NCI-H2171 treated with DMSO at 0.1 percent for 48 hours (cell line): ENCODE measurements around the gene CEP63.

ENCODE experiments used
- DNase-seq: peaks from one replicate; lab custom pipeline; 2025; lab: John Stamatoyannopoulos, UW

Gene CEP63

DNA sequence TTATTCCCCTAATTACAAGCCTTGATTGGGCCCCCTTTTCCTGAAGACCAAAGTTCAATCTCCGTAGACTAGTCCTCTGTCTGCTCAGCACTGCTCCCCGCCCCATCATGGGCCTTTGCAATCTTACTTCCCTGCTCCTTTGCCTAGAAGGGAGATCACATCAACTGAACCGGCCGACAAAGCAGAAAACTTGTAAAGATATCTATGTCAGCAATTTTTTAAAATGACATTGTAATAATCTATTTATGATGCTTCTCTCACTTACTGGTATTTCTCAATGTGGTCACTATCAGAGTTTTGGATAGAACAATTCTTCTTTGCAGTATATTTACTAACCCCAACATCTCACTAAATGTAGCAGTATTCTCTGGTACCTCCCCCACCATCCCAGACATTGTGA, 17.3 kb upstream of the CEP63 start:
- no peak for DNase-seq

DNA sequence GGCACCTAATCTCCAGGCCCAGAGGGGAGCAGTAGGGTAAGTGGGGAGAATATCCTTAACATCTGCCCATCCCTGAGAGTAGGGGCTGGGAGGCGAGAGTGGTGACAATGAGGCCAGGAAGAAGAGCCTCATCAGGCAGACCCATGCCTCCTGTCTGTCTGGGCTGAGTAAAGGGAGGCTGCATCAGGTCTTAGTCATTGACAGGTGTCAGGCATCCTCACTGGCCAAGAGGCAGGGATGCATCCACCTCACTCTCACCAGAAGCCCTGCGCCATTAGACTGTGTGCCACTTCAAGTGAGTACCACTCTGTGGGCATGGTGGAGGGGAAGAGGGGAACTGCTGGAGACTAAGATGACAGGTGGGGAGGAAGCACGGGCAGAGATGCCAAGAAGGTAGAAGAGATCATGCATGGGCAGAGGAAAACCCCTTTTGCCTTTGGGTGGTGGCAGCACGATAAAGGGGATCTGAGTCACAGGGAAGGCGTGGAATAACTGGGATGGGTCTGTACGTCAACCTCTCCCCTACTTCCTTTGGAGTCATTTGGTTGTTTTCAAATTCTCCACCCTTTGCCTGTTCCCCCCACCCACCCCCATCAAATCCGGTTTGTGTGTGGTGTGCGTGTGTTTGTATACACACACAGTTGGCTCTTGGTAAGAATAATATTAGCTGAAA, 14.2 kb upstream of the CEP63 start:
- no peak for DNase-seq

DNA sequence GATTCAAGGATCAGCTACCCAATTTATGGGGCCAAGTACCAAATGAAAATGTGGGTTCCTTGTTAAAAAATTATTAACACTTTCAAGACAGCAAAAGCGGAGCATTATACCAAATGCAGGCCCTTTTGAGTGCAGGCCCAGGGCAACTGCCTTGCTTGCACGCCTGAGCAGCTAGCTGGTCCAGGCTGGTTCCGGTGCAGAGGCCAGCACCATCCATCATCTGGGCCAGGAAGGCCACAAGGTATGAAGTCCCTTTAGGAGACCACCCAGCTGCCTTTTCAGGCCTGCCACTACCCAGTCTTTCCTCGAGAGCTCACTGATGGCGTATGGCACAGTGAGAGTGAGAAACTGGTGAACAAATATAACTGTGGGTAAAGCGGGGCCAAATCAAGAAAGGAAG, 13.0 kb upstream of the CEP63 start:
- DNase-seq = no peak

DNA sequence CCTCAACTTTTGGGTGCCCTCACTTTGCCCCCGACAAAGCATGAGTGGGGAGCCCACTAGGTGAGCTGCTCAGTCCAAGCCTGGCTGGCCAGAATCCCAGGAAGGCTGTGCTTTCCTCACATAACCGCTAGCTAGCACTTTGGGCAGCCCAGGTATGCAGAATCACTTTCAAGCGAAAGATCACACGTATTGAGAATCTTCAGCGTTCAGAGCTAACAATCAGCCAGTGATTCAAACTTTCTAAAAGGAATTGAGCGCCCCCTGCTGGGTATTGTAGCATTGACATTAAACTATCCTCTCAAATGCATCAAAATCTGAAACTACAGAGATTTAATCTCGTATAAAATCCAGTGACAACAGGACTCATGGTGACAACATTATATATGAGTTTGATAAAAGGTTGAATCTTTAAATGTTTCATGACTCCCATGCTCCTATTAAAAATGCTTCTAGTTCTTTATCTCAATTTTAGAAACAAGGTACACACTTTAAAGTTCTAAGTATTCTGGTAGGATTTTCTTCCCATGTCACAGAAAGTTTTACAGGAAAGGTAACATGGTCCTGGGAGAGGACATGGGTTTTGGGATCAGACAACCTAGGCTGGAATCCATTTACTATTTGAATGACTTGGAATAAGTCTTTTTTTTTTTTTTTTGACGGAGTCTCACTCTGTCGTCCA, 11.8 kb upstream of the CEP63 start:
- peak; percentile 74 for DNase-seq

DNA sequence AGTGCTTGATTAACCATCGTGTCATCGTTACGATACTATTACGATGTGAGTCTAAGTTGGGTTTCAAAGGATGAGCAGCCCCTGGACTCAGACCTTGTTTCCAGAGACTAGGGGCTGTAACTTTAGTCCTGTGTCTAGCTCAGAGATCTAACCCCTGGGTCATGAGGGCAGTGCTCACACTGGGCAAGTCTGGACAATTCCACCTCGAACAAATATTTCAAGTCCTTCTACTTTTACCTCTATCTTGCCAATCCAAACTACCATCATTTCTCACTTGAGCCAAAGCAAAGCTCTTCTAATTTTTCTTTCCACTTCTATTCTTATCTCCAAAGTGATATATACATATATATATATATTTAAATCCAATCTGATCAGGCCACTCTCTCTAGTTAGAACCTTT, 10.9 kb upstream of the CEP63 start:
- DNase-seq = no peak

DNA sequence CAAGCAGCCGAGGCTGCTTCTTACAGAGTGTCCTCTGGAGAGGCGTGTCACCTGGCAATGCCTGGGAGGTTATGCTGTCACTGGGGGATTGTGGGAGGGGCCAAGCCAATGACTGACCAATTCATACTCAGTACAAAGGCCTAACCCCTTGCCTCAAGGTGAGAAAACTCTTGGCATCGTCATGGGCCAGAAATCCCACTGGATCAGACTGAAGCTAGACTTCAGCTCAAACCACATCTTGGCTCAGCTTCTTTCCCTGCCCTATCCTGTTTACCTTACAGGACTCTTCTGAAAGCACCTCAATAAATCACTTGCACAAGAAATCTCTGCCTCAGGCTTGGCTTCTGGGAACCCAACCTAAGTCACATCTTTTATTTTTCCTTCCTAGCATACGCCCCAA, 9.6 kb upstream of the CEP63 start:
- no peak for DNase-seq

DNA sequence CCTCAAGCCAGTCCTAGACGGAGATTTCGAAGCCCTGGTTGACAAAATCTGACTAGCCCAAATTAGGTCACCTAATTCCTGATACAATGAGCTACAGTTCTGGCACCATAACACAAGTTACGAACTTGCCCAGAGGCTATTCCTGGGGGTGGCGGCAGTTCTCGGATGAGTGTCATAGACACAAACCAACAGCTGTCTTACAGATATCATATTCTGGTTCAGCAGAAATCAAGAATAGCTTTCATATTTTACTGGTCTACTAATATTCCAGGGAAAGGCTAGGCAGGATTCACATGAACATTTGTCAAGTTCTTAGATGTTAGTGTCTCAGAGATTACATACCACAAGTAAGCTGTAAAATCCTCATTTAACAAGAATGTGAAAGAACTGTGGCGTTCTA, 8.9 kb upstream of the CEP63 start:
- no peak for DNase-seq

DNA sequence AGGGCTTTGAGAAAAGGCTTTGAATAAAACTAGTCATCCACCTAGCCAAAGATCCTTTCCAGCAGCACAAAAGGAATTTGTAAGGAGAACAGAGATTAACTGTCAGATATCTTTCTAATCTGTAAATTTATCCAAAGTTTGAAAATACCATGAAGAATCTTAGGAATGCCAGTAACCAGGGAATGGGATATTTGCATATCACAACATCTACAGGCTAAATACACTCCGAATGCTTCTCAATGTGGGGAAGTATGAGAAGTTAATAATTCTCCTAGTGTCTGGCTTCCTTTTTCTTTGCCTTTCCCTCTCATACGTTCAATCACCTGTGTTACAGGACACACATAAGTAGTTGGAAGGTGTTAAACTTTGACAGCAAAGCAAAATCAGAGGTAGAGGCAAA, 7.9 kb upstream of the CEP63 start:
- DNase-seq = no peak

DNA sequence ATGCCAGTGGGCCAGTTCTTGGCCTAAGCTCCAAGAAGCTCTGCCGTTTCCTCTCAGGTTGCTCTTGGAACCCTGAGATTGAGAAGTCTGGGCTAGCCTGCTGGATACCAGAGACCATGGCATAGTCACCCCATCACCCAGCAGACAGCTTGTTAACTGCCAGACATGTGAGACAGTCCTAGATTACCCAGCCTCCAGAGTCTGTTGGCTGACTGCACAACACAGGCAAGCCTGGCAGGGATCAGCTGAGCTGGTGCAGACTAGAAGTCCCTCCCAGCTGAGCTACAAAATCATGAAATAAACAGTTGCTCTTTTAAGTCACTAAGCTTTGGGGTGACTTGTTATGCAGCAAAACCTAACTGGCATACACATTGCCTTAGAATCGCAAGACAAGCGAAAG, 5.3 kb upstream of the CEP63 start:
- no peak for DNase-seq

DNA sequence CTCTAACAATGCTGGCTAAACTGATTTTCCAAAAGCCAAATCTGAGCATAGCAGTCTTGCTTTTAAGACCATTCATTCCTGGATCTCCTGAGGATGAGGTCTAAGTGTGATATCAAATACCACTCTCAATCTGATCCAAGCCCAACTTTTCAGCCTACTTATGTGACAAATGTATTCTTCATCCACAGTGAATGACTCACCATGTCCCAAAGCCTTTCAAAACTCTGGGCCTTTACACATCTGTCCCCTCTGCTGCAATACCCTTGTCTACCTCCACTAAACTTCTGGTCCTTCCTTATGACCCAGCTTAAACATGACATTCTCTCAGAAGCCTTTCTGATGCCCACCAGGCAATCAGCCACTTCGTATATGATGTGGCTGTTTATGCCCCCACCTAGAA, 4.7 kb upstream of the CEP63 start:
- no peak for DNase-seq

DNA sequence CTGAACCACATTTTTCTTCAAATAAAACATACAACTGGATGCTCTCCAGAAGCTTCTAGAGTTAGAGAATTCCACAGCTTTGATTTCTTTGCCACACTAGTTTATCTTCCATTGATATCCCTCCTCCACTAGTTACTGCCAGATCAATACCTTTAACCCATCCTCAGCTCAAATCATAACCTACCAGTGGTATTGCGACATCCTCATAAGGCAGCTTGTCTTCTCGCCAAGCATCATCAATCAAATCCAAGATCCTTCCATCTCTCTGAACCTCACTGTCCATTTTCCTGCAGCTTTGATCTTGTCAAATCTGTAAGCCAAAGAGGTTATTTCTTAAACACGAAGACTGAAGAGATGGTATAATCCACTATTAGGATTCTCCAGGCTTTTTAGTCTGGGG, 3.2 kb upstream of the CEP63 start:
- DNase-seq = no peak

DNA sequence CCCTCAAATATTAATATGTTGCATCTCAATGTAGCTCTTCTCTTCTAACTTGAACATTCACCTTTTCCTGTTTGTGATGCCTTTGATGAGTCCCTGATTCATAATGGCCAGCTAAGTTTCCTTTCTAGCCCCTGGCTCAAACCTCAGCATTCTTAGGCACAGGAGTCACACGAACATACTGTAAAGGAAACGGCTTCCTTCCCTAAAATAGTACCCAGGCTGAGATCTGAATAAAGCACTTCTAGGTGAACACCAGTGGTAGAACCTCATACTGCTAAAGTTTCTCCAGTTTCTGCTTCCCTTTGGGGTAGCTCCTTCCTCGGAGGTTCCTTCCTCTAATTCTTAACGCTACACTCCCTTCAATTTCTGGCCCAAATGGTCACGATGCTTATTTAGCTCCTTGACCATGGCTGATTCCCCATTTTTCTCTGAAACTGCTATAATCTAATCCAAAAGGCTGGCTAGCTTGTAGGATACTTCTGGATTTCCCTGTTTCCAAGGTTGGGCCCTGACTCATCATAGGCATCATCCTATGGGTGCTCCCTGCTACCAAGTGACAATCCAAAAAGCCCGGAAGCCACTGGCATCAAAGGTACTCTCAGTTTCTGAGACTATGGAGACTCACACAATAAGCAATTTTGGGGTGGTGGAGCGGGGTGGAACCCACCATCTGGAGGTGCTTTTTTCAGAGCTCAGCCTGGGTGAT, 2.5 kb upstream of the CEP63 start:
- no peak for DNase-seq

DNA sequence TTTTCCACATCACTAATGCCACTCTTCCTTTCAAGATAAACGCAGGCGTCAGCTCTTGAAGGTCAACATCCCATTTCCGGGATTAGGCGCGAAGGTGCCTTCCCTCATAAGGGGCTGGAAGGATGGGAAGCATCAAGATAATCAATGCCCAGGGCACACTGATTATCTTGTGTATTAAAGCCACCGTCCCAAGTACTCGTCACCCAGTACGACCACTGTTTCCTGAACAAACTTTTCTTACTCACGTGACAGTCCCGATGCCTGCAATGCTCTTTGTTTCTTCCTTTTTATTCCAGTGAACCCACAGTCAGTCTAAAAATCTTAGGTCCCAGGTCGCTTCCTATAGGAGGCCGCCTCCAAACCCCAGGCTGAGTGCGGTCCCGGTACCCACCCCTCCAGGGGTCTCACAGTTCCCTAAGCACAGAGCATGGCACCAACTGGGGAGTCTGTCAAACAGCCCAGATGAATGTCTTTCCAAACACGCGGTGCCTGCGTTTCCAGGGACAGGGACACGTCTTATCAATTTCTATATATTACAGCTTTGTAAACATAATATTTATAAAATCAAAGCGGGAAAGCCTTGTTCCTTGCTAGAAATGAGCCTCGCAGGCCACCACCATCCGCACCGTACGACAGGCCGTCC, 661 bp upstream of the CEP63 start:
- no peak for DNase-seq

DNA sequence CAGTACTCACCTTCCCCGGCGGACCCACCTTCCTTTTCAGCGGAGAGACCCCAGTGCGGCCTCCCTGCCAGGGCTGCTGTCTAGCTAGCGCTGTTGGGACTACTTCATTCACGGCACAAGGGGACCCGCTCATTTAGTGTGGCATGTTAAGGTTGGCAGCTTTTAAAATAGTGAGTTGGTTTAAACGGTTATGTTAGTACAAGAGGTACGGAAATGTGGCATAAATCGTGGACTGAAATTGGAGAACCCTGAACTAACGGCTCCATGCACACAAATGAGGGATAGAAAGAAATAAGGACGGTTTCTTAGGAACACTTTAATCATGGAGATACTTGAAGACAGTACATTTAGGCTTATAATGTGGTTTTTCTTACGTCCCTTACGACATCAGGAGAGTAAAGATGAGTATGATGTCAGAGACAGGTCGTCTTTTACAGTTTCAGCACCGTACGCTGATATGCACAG, 752 bp downstream of the CEP63 start:
- DNase-seq = peak; percentile 62

DNA sequence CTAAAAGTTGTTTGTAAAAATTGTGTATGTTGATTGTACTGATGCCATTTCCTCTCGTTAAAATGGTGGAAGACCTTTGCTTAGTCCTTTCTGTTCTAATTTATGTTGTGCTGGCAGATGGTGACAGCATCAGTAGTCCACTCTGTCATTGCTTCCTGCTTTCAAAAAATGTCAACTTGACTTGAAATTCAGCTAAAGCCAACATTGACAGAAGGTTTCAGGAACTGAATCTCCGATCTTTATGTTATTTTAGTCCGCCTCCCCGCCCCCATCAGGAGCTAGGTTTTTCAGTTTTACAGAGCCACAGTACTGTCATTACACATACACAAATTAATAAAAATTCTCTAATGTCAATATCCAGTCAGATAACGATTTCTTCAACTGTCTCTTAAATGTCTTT, 1.5 kb downstream of the CEP63 start:
- DNase-seq = peak; percentile 55

DNA sequence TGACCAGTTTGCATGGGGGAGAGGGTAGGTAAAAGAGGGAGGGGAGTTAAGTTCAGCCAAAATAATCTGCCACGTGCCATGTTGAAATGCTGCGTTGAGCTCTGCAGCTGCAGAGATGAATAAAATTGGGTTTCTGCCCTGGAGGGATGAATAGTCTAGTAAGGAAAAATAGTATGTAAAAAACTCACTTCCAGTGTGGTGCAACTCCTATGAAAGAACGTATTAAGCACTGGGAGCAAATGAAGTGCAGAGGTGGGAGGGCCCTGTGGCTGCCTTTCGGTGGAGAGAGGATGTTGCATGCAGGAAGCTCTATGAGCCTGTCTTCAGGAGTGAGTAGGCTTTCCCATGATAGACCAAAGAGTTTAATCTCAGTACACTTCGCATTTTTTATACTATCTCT, 8.6 kb downstream of the CEP63 start:
- no peak for DNase-seq

DNA sequence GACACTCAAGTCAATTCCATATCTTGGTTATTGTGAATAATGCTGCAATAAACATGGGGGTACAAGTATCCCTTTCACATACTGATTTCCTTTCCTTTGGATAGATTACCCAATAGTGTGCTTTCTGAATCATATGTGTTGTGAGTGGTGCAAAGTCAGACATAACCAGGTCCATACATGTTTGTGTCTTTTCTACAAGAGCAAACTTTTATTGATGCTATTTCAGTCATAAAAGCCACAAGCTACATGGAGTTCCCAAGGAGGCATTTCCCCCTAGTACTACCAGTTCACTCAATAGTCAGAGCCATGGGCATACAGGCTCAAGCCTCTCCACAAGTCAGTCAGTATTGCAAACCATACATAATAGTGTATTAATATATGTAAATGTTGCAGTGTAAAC, 10.1 kb downstream of the CEP63 start:
- DNase-seq = no peak

DNA sequence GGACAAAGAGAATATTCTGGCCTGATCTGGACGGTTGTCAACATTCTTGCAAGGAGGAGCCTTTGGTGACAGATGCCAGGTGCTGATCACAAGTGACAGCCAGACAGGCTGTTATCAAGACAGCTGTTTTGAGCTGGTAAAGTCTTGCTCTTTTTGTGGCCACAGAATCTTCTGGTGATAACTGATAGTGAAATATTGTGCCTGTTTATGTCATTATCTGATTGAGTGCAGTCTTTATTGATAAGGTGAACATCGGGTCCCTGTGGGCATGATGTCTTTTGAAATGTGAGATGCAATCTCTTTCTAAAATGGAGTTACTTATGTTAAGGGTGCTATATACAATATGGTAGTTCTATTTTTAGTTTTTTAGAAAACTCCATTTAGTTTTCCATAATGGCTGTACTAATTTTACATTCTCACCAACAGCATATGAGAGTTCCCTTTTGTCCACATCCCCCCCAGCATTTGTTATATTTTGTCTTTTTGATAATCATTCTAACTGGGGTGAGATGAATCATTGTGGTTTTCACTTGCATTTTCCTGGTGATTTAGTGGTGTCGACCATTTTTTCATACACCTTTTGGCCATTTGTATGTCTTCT, 10.7 kb downstream of the CEP63 start:
- DNase-seq = no peak

DNA sequence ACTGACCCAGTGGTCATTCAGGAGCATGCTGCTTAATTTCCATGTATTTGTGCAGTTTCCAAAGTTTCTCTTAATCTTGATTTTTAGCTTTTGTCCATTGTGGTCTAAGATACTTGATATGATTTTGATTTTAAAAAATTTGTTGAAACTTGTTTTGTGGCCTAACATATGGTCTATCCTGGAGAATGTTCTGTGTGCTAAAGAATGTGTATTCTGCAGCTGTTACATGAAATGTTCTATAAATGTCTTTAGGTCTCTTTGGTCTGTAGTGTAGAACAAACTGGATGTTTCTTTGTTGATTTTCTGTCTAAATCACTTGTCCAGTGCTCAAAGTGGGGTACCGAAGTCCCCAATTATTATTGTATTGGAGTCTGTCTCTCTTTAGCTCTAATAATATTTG, 17.4 kb downstream of the CEP63 start:
- no peak for DNase-seq

DNA sequence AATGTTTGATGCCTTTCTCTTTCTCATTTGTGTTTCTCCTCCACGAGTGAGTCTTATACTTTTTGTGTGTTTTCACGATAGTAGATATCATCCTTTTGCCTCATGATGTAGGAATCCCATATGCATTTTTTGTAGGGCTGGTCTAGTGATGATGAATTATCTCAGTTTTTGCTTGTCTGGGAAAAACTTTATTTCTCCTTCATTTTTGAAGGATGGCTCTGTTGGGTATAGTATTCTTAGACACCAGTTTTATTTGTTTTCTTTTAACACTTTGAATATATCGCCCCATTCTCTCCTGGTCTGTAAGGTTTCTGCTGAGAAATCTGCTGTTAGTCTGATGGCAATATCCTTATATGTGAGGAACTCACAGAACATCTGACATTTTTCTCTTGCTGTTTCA, 18.3 kb downstream of the CEP63 start:
- DNase-seq = no peak

DNA sequence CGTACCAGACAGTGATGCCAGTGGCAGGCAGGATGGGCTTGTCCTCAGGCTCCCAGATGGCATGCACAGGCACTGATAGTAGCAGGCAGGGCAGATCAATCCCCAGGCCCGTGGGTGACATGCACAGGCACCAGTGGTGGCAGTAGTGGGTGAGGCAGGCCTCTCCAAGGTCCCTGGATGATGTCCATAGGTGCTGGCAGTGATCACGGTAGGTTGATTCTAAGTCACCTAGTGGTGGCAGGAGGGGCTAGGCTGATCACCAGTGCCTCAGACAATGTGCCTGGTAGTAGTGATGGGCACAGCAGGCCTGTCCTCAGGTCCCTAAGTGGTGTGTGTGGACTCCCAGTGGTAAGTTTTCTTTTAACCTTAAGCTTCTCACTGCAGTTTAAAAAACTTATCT, 19.6 kb downstream of the CEP63 start:
- no peak for DNase-seq

DNA sequence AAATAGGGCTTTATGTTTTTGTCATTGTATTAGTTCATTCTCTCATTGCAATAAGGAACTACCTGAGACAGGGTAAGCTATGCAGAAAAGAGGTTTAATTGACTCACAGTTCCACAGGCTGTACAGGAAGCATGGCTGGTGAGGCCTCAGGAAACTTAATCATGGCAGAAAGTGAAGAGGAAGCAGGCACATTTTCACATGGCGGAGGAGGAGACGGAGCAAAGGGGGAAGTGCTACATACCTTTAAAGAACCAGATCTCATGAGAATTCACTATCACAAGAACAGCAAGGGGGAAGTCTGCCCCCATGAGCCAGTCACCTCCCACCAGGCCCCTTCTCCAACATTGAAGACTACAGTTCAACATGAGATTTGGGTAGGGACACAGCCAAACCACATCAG, 25.6 kb downstream of the CEP63 start:
- no peak for DNase-seq

DNA sequence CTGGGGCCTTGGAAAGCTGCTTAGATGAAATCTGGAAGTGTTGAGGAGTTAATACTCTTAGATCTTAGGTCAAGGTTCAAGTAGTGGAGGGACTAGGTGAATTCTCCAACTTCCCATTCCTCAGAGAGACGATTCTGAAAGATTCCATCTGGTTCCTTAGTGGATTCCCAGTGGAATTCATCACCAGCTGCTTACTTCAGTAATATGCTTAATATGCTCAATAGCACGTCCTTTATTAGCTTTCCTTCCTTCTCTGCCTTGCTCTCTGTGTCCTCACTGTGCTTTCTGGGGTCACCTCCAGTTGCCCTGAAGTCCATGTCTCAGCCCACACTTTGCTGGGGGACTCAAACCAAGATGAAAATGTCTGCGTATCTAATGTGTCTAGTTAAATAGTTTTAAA, 31.0 kb downstream of the CEP63 start:
- DNase-seq = peak; percentile 78
